Aorta (tissue), 5 donors: ENCODE measurements around the gene TRIP13. TPM values are rescaled to one million over a fixed set of nuclear protein-coding genes. Genes with fewer than 3 reads are reported as not detected.
"Not testable (repeated sequence)": the region's sequence is repeated elsewhere in the genome, so short reads cannot be mapped to it uniquely, and the experiment has no call there.

Source experiments
- ATAC-seq: fragments of 200-7000 bp; cut with Tn5 transposase; one replicate; pipeline ENCODE4 v1.9.1; 2022; ENCODE audit warnings: moderate library complexity; ENCODE audit not compliant: low FRiP score
- DNase-seq, 2 donors: peaks; one replicate each; pipeline ENCODE4 v3.0.0-alpha.2; 2020
- H3K27ac ChIP-seq, 2 donors: one replicate each; pipeline ENCODE4 v1.5.1; 2013; ENCODE audit warnings: low read length in 2 of 2, mild to moderate bottlenecking in 2 of 2, moderate library complexity in 2 of 2, control low read depth in 1 of 2, inconsistent platforms in 1 of 2, low read depth in 1 of 2
- H3K27me3 ChIP-seq, 2 donors: one replicate each; pipeline ENCODE4 v1.6.1; 2013; ENCODE audit warnings: control low read depth in 1 of 2, low read length in 1 of 2, mild to moderate bottlenecking in 1 of 2, moderate library complexity in 1 of 2; ENCODE audit not compliant: insufficient read depth in 2 of 2, control insufficient read depth in 1 of 2
- H3K36me3 ChIP-seq, 2 donors: one replicate each; pipeline ENCODE4 v1.6.1; 2013; ENCODE audit warnings: control low read depth in 1 of 2, low read length in 1 of 2, mild to moderate bottlenecking in 1 of 2; ENCODE audit not compliant: insufficient read depth in 2 of 2, control insufficient read depth in 1 of 2
- H3K4me1 ChIP-seq, 2 donors: one replicate each; pipeline ENCODE4 v1.6.1; 2013; ENCODE audit warnings: low read length in 2 of 2, control low read depth in 1 of 2, mild to moderate bottlenecking in 1 of 2, moderate library complexity in 1 of 2; ENCODE audit not compliant: insufficient read depth in 2 of 2, control insufficient read depth in 1 of 2
- H3K4me3 ChIP-seq, 2 donors: one replicate each; pipeline ENCODE4 v1.5.1; 2013; ENCODE audit warnings: low read length in 2 of 2, control low read depth in 1 of 2, mild to moderate bottlenecking in 1 of 2
- H3K9me3 ChIP-seq: one replicate; pipeline ENCODE4 v1.6.1; 2013; ENCODE audit warnings: mild to moderate bottlenecking, low read length; ENCODE audit not compliant: control insufficient read depth
- WGBS, 2 donors: extraction: QIAGEN DNeasy Blood & Tissue Kit; methylation state at CpG; one replicate each; pipeline ENCODE4 v1.1.7; 2013; 5-methylcytosine and 5-hydroxymethylcytosine counted together
- intact Hi-C, 2 donors: fragments of 100-400 bp; cut with DNase I; formaldehyde crosslinking; loops; one replicate each; pipeline versions ENCODE4 v1.14.2 to v1.15.0; 2022
- polyA plus RNA-seq, 2 donors: library from polyadenylated mRNA; stranded (reverse); fragments of 200-250 nt; gene quantifications; one replicate each; pipeline ENCODE4 v1.2.3, GENCODE V29; 2013
- total RNA-seq, 2 donors: library from RNA; stranded (reverse); fragmentation: NEBNext Ultra II Directional; extraction: Animal tissue kit (Norgen Biotek cat#: 25700); gene quantifications; one replicate each; pipeline ENCODE4 v1.2.1, GENCODE V29; 2021
- donor health status: healthy with polysubstance abuse.
- donor health status: Bipolar disorder and iron deficiency.
- donor health status: DM: no; HTN: no; CAD: no.
- donor health status: DM: no; HTN: no; CAD: no.
- donor health status: DM: yes; HTN: yes; CAD: no.

Gene TRIP13
- total and polyA plus RNA-seq, 4 donors: 0.28 to 1.3 (median 1.0) TPM

DNA sequence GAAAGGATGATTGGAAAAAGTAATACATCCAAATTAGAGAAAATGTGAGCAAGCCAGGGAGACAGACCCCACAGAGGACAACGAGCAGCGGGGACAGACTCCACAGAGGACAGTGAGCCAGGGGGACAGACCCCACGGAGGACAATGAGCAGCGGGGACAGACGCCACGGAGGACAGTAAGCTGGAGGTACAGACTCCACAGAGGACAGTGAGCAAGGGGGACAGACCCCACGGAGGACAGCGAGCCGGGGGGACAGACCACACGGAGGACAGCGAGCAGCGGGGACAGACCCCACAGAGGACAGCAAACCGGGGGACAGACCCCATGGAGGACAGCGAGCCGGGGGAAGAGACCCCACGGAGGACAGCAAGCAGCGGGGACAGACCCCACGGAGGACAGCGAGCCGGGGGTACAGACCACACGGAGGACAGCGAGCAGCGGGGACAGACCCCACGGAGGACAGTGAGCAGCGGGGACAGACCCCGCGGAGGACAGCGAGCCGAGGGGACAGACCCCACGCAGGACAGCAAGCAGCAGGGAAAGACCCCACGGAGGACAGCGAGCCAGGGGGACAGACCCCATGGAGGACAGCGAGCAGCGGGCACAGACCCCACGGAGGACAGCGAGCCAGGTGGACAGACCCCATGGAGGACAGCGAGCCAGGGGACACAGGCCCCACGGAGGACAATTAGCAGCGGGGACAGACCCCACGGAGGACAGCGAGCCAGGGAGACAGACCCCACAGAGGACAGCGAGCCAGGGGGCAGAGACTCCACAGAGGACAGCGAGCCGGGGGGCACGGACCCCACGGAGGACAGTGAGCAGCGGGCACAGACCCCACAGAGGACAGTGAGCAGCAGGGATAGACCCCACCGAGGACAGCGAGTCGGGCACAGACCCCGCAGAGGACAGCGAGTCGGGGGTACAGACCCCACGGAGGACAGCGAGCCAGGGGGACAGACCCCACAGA is 40.0 kb upstream of the TRIP13 start:
- Histone ChIP-seq H3K4me1 (no peaks in the 10 kb centered on the region), H3K4me3 (no peak overlapping the region), H3K9me3 (no peaks in the 10 kb centered on the region), H3K36me3 (no peaks in the 10 kb centered on the region), H3K27ac (no peak overlapping the region), H3K27me3 (no peaks in the 10 kb centered on the region)
- ATAC-seq: no peak
- peak; percentile 37 to 55 for DNase-seq
- 90 to 91% methylated on average over 55 of the region's 55 CpGs for WGBS, 2 donors
- intact Hi-C loops: no loop called here

DNA sequence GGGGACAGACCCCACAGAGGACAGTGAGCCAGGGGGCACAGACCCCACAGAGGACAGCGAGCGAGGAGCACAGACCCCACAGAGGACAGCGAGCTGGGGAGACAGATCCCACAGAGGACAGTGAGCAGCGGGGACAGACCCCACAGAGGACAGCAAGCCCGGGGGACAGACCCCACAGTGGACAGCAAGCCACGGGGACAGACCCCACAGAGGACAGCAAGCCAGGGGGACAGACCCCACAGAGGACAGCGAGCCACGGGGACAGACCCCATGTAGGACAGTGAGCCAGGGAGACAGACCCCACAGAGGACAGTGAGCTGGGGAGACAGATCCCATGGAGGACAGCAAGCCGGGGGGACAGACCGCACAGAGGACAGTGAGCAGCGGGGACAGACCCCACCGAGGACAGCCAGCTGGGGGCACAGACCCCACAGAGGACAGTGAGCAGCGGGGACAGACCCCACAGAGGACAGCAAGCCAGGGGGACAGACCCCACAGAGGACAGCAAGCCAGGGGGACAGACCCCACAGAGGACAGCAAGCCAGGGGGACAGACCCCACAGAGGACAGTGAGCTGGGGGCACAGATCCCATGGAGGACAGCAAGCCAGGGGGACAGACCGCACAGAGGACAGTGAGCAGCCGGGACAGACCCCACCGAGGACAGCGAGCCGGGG is 39.1 kb upstream of the TRIP13 start:
- H3K36me3 ChIP-seq, ATAC-seq, DNase-seq, H3K9me3 ChIP-seq, H3K4me1 ChIP-seq, intact Hi-C loops, H3K4me3 ChIP-seq, H3K27me3 ChIP-seq, H3K27ac ChIP-seq: not testable (repeated sequence)
- WGBS, 2 donors: 84 to 88% methylated on average over 18 of the region's 18 CpGs

GRCh38 chr5:854217-854616 is 38.5 kb upstream of the TRIP13 start:
- no peaks in the 10 kb centered on the region for H3K4me1 ChIP-seq
- no peaks in the 10 kb centered on the region for H3K27me3 ChIP-seq
- H3K36me3 ChIP-seq: no peaks in the 10 kb centered on the region
- ATAC-seq (no peak), DNase-seq (no peak)
- intact Hi-C loops: no loop called here
- WGBS, 2 donors: 83 to 85% methylated on average over 13 of the region's 13 CpGs
- H3K9me3 ChIP-seq: no peaks in the 10 kb centered on the region
- H3K4me3 ChIP-seq: no peak overlapping the region
- H3K27ac ChIP-seq: no peak overlapping the region

- WGBS, 2 donors: 88% methylated on average over 30 to 32 of the region's 32 CpGs
- intact Hi-C loops: no loop called here
Observed at GRCh38 chr5:854966-855743, 37.5 kb upstream of the TRIP13 start.

GRCh38 chr5:855771-856530 is 36.7 kb upstream of the TRIP13 start:
- DNase-seq: peak; percentile 37 to 51
- H3K4me1 ChIP-seq: no peaks in the 10 kb centered on the region
- no peaks in the 10 kb centered on the region for H3K27me3 ChIP-seq
- H3K36me3 ChIP-seq: no peaks in the 10 kb centered on the region
- 73 to 76% methylated on average over 21 of the region's 21 CpGs for WGBS, 2 donors
- ATAC-seq: peak; percentile 39
- no peaks in the 10 kb centered on the region for H3K9me3 ChIP-seq
- H3K4me3 ChIP-seq: no peak overlapping the region
- intact Hi-C loops: no loop called here
- no peak overlapping the region for H3K27ac ChIP-seq

More at GRCh38 chr5:854966-855743, 37.5 kb upstream of the TRIP13 start:
- Histone ChIP-seq H3K36me3 (no peaks in the 10 kb centered on the region), H3K9me3 (no peaks in the 10 kb centered on the region), H3K27me3 (no peaks in the 10 kb centered on the region), H3K4me3 (no peak overlapping the region), H3K4me1 (no peaks in the 10 kb centered on the region), H3K27ac (no peak overlapping the region)
- DNase-seq (peak; percentile 28 to 68), ATAC-seq (no peak)

DNA sequence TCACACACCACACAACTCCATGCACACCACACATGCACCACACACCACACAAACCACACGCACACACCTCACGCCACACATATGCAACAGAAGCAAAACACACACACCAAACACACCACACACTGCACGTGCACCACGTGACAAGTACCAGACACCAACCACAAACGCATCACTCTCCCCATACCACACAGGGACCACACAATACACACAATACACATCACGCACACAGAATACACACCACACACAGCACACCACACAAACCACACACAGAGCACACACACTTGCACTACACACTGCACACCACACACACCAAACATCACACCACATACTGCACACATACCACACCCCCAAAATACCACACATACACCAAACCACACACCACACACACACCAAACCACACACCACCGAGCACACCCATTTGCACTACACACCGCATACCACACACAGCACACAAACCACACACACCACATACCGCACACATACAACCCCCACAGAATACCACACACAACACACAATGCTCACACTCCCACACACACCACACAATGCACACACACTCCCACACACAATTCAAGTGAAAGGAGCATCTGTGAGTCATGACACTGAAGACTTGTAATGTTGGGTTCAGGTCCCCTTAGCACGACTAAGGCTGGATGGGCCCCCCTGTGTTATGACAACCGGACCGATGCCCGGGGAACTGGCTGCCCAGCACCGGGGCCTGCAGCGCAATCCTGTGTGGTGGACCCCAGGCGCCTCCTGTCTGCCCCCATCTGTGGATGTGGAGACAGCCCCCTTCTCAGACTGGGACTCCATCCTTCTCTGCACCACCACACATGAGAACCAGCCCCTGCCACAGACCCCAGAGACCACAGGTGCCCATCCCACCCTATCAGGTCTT is 35.9 kb upstream of the TRIP13 start:
- H3K36me3 ChIP-seq: no peaks in the 10 kb centered on the region
- no peak for ATAC-seq
- H3K9me3 ChIP-seq: no peaks in the 10 kb centered on the region
- 86 to 87% methylated on average over 16 of the region's 16 CpGs for WGBS, 2 donors
- H3K4me1 ChIP-seq: no peaks in the 10 kb centered on the region
- no peaks in the 10 kb centered on the region for H3K27me3 ChIP-seq
- DNase-seq: peak in 1 of 2 donors; percentile 29
- intact Hi-C loops: no loop called here
- H3K27ac ChIP-seq: no peak overlapping the region
- no peak overlapping the region for H3K4me3 ChIP-seq

- 83 to 84% methylated on average over 11 of the region's 11 CpGs for WGBS, 2 donors
- no peak for ATAC-seq
Observed at GRCh38 chr5:858726-859125, 34.0 kb upstream of the TRIP13 start.

More at GRCh38 chr5:858726-859125, 34.0 kb upstream of the TRIP13 start:
- no peak overlapping the region for H3K4me3 ChIP-seq
- H3K27ac ChIP-seq: no peak overlapping the region
- no peaks in the 10 kb centered on the region for H3K27me3 ChIP-seq
- intact Hi-C loops: no loop called here
- peaks cover 0 to under 1% of the 10 kb centered on the region in 2 donors for H3K36me3 ChIP-seq
- H3K4me1 ChIP-seq: no peaks in the 10 kb centered on the region
- DNase-seq: no peak
- H3K9me3 ChIP-seq: no peaks in the 10 kb centered on the region
